Measurements from ENCODE around the gene RUBCNL.

Gene RUBCNL

GRCh38 chr13:46341112-46341711 is 45.8 kb downstream of the RUBCNL start:
- no peak for DNase-seq (ENCODE audit: low read depth in 2 of 2)

- DNase-seq (ENCODE audit: low read depth in 2 of 2): no peak
Observed at GRCh38 chr13:46340631-46341111, 46.4 kb downstream of the RUBCNL start.

- DNase-seq (ENCODE audit: low read depth in 2 of 2): no peak
Observed at GRCh38 chr13:46340011-46340410, 47.0 kb downstream of the RUBCNL start.

- no peak for DNase-seq (ENCODE audit: low read depth in 2 of 2)
Observed at GRCh38 chr13:46339035-46339666, 47.9 kb downstream of the RUBCNL start.

GRCh38 chr13:46337700-46338099 is 49.4 kb downstream of the RUBCNL start:
- DNase-seq (ENCODE audit: low read depth in 2 of 2): no peak

GRCh38 chr13:46334035-46334822 is 52.8 kb downstream of the RUBCNL start:
- DNase-seq (ENCODE audit: low read depth in 2 of 2): no peak

GRCh38 chr13:46332772-46333171 is 54.3 kb downstream of the RUBCNL start:
- no peak for DNase-seq (ENCODE audit: low read depth in 2 of 2)

- DNase-seq (ENCODE audit: low read depth in 2 of 2): no peak
Observed at GRCh38 chr13:46329624-46330023, 57.4 kb downstream of the RUBCNL start.

- no peak for DNase-seq (ENCODE audit: low read depth in 2 of 2)
Observed at GRCh38 chr13:46327246-46327645, 59.8 kb downstream of the RUBCNL start.

- no peak for DNase-seq (ENCODE audit: low read depth in 2 of 2)
Observed at GRCh38 chr13:46324976-46325375, 62.1 kb downstream of the RUBCNL start.

GRCh38 chr13:46321494-46322225 is 65.4 kb downstream of the RUBCNL start:
- peak; percentile 28 to 48 for DNase-seq (ENCODE audit: low read depth in 2 of 2)

- DNase-seq (ENCODE audit: low read depth in 2 of 2): no peak
Observed at GRCh38 chr13:46320821-46321220, 66.2 kb downstream of the RUBCNL start.

- DNase-seq (ENCODE audit: low read depth in 2 of 2): no peak
Observed at GRCh38 chr13:46320406-46320805, 66.6 kb downstream of the RUBCNL start.

GRCh38 chr13:46318986-46319385 is 68.1 kb downstream of the RUBCNL start:
- no peak for DNase-seq (ENCODE audit: low read depth in 2 of 2)

GRCh38 chr13:46317120-46317519 is 69.9 kb downstream of the RUBCNL start:
- no peak for DNase-seq (ENCODE audit: low read depth in 2 of 2)

- DNase-seq (ENCODE audit: low read depth in 2 of 2): no peak
Observed at GRCh38 chr13:46315491-46316075, 71.5 kb downstream of the RUBCNL start.

- DNase-seq (ENCODE audit: low read depth in 2 of 2): no peak
Observed at GRCh38 chr13:46315036-46315435, 72.0 kb downstream of the RUBCNL start.

- no peak for DNase-seq (ENCODE audit: low read depth in 2 of 2)
Observed at GRCh38 chr13:46314587-46314986, 72.5 kb downstream of the RUBCNL start.

- DNase-seq (ENCODE audit: low read depth in 2 of 2): no peak
Observed at GRCh38 chr13:46313432-46314257, 73.4 kb downstream of the RUBCNL start.

- DNase-seq (ENCODE audit: low read depth in 2 of 2): no peak
Observed at GRCh38 chr13:46313024-46313423, 74.0 kb downstream of the RUBCNL start.

- no peak for DNase-seq (ENCODE audit: low read depth in 2 of 2)
Observed at GRCh38 chr13:46311217-46311616, 75.8 kb downstream of the RUBCNL start.

Data from stimulated activated CD4-positive, alpha-beta T cell treated with anti-CD3 and anti-CD28 coated beads, Interleukin-1b, Interleukin-23, amount 100 ng/mL, for 1 hour (primary cell).